Neural progenitor cell (in vitro differentiated cells): Measurements from ENCODE around the gene EPS8. TPM values are rescaled to one million over a fixed set of nuclear protein-coding genes. Genes with fewer than 3 reads are reported as not detected.

Experiments used
- DNase-seq: peaks from one replicate; pipeline ENCODE4 v3.0.0-alpha.2; 2016; ENCODE audit warnings: low spot score
- H2AFZ ChIP-seq: fragments of 200-600 bp; sonication (generic); replicated peaks from 2 replicates; pipeline ENCODE4 v1.6.1; 2016; ENCODE audit warnings: antibody characterized with exemption
- H3F3A ChIP-seq: fragments of 200-600 bp; sonication (generic); 2 replicates; pipeline ENCODE4 v1.6.1; 2016; ENCODE audit warnings: antibody characterized with exemption, low read depth
- H3K27ac ChIP-seq: fragments of 200-600 bp; sonication (generic); 2 replicates; pipeline ENCODE4 v1.5.1; 2016; ENCODE audit warnings: mild to moderate bottlenecking
- H3K27me3 ChIP-seq: fragments of 200-600 bp; sonication (generic); 2 replicates; pipeline ENCODE4 v1.6.1; 2016; ENCODE audit warnings: mild to moderate bottlenecking, moderate library complexity
- H3K36me3 ChIP-seq: fragments of 200-600 bp; sonication (generic); 2 replicates; pipeline ENCODE4 v1.5.1; 2016
- H3K4me1 ChIP-seq: fragments of 200-600 bp; sonication (generic); 2 replicates; pipeline ENCODE4 v1.6.1; 2016; ENCODE audit warnings: mixed run types
- H3K4me2 ChIP-seq: fragments of 200-600 bp; sonication (generic); 2 replicates; pipeline ENCODE4 v1.6.1; 2016
- H3K4me3 ChIP-seq: fragments of 200-600 bp; sonication (generic); 2 replicates; pipeline ENCODE4 v1.5.1; 2016
- H3K79me2 ChIP-seq: fragments of 200-600 bp; sonication (generic); 2 replicates; pipeline ENCODE4 v1.6.1; 2016; ENCODE audit warnings: low read depth
- H3K9ac ChIP-seq: fragments of 200-600 bp; sonication (generic); 2 replicates; pipeline ENCODE4 v1.6.1; 2016
- H3K9me3 ChIP-seq: fragments of 200-600 bp; sonication (generic); 2 replicates; pipeline ENCODE4 v1.5.1; 2016; ENCODE audit warnings: low read depth
- H4K20me1 ChIP-seq: fragments of 200-600 bp; sonication (generic); 2 replicates; pipeline ENCODE4 v1.6.1; 2016; ENCODE audit warnings: low read depth
- H3K27ac Mint-ChIP-seq: 3 replicates; pipeline ENCODE4 v1.8.0; 2021; ENCODE audit warnings: mixed read lengths
- H3K27me3 Mint-ChIP-seq: 2 replicates; pipeline ENCODE4 v1.8.0; 2022; ENCODE audit warnings: low read depth, mild to moderate bottlenecking, inconsistent platforms, moderate library complexity, mixed read lengths; ENCODE audit not compliant: insufficient read depth
- H3K36me3 Mint-ChIP-seq: 3 replicates; pipeline ENCODE4 v1.8.0; 2021; ENCODE audit warnings: mixed read lengths
- H3K4me1 Mint-ChIP-seq: 3 replicates; pipeline ENCODE4 v1.8.0; 2021; ENCODE audit warnings: mixed read lengths
- H3K4me3 Mint-ChIP-seq: 3 replicates; pipeline ENCODE4 v1.8.0; 2021; ENCODE audit warnings: mild to moderate bottlenecking, moderate library complexity, mixed read lengths
- H3K9me3 Mint-ChIP-seq: 3 replicates; pipeline ENCODE4 v1.8.0; 2020; ENCODE audit warnings: mixed read lengths
- CTCF ChIP-seq: fragments of 200-600 bp; sonication (generic); IDR thresholded peaks from 2 replicates; pipeline ENCODE4 v1.5.1; 2017; ENCODE audit warnings: antibody characterized with exemption, mild to moderate bottlenecking
- EZH2 ChIP-seq: fragments of 200-600 bp; sonication (generic); IDR thresholded peaks from 2 replicates; pipeline ENCODE4 v1.6.1; 2017; ENCODE audit warnings: antibody characterized with exemption, mild to moderate bottlenecking, moderate library complexity
- EZH2phosphoT487 ChIP-seq: fragments of 200-600 bp; sonication (generic); IDR thresholded peaks from 2 replicates; pipeline ENCODE4 v1.6.1; 2017; ENCODE audit warnings: antibody characterized with exemption
- total RNA-seq: library from RNA; depleted of rRNA; stranded (reverse); fragments of >200 nt; gene quantifications from 2 replicates; pipeline ENCODE4 v1.2.3, GENCODE V29; 2015; ENCODE audit warnings: low replicate concordance

EPS8 gene
- total RNA-seq, 1 donor from 2014 or later = 17.0 TPM

- H3F3A ChIP-seq = peaks cover 11% of the 10 kb centered on the region
- H3K4me1 ChIP-seq = peaks cover 13% of the 10 kb centered on the region
- Mint-ChIP-seq H3K4me3 (no peak overlapping the region), H3K9me3 (no peaks in the 10 kb centered on the region), H3K4me1 (peaks cover 6% of the 10 kb centered on the region), H3K27me3 (no peaks in the 10 kb centered on the region), H3K27ac (no peak overlapping the region), H3K36me3 (no peaks in the 10 kb centered on the region)
- H3K79me2 ChIP-seq = no peaks in the 10 kb centered on the region
- no peaks in the 10 kb centered on the region for H4K20me1 ChIP-seq
- DNase-seq = peak; percentile 15
- peak overlapping the region; percentile 74 for H3K27ac ChIP-seq
- H3K9me3 ChIP-seq = no peaks in the 10 kb centered on the region
- no peaks in the 10 kb centered on the region for H3K36me3 ChIP-seq
- peak overlapping the region; percentile 74 for H2AFZ ChIP-seq
- TF ChIP-seq EZH2phosphoT487 = no peak
- no peak for TF ChIP-seq EZH2
- no peak overlapping the region for H3K9ac ChIP-seq
- H3K4me3 ChIP-seq = no peak overlapping the region
- H3K27me3 ChIP-seq = no peaks in the 10 kb centered on the region
- peak overlapping the region; percentile 56 for H3K4me2 ChIP-seq
Observed at GRCh38 chr12:15823360-15824128, 34.4 kb upstream of the EPS8 start.

- Mint-ChIP-seq H3K36me3 (no peaks in the 10 kb centered on the region), H3K27me3 (no peaks in the 10 kb centered on the region), H3K27ac (no peak overlapping the region), H3K4me3 (no peak overlapping the region), H3K9me3 (no peaks in the 10 kb centered on the region), H3K4me1 (peaks cover 6% of the 10 kb centered on the region)
- no peak for DNase-seq
- no peaks in the 10 kb centered on the region for H3K36me3 ChIP-seq
- TF ChIP-seq CTCF (no peak), EZH2 (no peak), EZH2phosphoT487 (no peak)
- H3K27me3 ChIP-seq = no peaks in the 10 kb centered on the region
- H3K27ac ChIP-seq = no peak overlapping the region
- H2AFZ ChIP-seq = no peak overlapping the region
- H3K79me2 ChIP-seq = no peaks in the 10 kb centered on the region
- peaks cover 13% of the 10 kb centered on the region for H3K4me1 ChIP-seq
- H3K4me3 ChIP-seq = no peak overlapping the region
- H3K4me2 ChIP-seq = no peak overlapping the region
- H3K9me3 ChIP-seq = no peaks in the 10 kb centered on the region
- H3K9ac ChIP-seq = no peak overlapping the region
- no peaks in the 10 kb centered on the region for H4K20me1 ChIP-seq
- peaks cover 11% of the 10 kb centered on the region for H3F3A ChIP-seq
Observed at GRCh38 chr12:15819644-15820437, 30.7 kb upstream of the EPS8 start.

GRCh38 chr12:15818418-15818817 is 29.2 kb upstream of the EPS8 start:
- Histone ChIP-seq H3K4me1 (peaks cover 6% of the 10 kb centered on the region), H3K27me3 (no peaks in the 10 kb centered on the region), H3K4me3 (no peak overlapping the region), H3K9ac (no peak overlapping the region), H3K4me2 (no peak overlapping the region), H3K27ac (no peak overlapping the region), H2AFZ (no peak overlapping the region), H3K9me3 (no peaks in the 10 kb centered on the region), H4K20me1 (no peaks in the 10 kb centered on the region), H3F3A (peaks cover 5% of the 10 kb centered on the region), H3K79me2 (no peaks in the 10 kb centered on the region), H3K36me3 (no peaks in the 10 kb centered on the region)
- H3K4me1 Mint-ChIP-seq = peaks cover 3% of the 10 kb centered on the region
- H3K27me3 Mint-ChIP-seq = no peaks in the 10 kb centered on the region
- H3K4me3 Mint-ChIP-seq = no peak overlapping the region
- DNase-seq = no peak
- TF ChIP-seq CTCF (no peak), EZH2 (no peak), EZH2phosphoT487 (no peak)
- H3K27ac Mint-ChIP-seq = no peak overlapping the region
- no peaks in the 10 kb centered on the region for H3K9me3 Mint-ChIP-seq
- H3K36me3 Mint-ChIP-seq = no peaks in the 10 kb centered on the region
